ENCODE data around the gene PKP3.
A peak's percentile ranks its signal among the peaks of the same experiment; 100 is the strongest.
"Not testable (repeated sequence)": the region's sequence is repeated elsewhere in the genome, so short reads cannot be mapped to it uniquely, and the experiment has no call there.

Gene PKP3

DNA sequence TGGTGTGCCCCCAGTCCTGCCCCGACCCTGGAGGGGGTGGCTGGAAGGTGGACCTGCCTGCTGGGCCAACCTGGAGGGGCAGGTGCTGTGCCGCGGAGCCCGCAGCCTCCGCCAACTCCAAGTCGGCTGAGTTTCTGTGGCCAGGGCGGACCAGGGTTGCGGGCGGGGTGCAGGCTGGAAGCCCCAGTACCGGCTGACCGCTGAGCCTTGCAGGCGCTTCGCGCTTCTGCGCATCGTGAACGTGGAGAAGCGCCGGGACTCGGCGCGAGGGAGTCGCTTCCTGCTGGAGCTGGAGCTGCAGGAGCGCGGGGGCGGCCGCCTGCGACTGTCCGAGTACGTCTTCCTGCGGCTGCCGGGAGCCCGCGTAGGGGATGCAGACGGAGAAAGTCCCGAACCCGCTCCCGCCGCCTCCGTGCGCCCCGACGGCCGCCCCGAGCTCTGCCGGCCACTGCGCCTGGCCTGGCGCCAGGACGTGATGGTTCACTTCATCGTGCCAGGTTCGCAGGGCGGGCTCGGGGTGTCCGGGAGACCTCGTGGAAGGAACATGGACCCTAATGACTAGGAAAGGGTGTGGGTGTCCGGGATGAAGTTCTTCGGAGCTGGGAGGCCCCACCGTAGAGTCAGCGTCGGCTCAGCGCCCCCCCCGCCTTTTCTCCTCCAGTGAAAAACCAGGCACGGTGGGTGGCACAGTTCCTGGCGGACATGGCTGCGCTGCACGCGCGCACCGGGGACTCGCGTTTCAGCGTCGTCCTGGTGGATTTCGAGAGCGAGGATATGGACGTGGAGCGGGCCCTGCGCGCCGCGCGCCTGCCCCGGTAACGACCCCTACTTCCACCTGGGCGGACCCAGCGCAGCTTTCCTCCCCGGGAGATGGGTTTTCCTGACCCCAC, 14.6 kb upstream of the PKP3 start:
- DNase-seq = no peak

DNA sequence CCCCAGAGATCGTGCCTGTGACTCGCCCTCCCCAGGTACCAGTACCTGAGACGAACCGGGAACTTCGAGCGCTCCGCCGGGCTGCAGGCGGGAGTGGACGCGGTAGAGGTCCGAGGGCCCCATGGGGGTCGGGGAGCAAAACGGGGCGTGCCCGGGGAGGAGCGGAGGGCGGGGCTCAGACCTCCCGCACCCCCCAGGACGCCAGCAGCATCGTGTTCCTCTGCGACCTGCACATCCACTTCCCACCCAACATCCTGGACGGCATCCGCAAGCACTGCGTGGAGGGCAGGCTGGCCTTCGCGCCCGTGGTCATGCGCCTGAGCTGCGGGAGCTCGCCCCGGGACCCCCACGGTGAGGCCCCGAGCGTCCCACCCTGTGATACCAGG, 13.9 kb upstream of the PKP3 start:
- DNase-seq = no peak

- DNase-seq = no peak
These were observed 13.5 kb upstream of the PKP3 start for GRCh38 chr11:380491-380890.

GRCh38 chr11:380996-381395, 13.0 kb upstream of the PKP3 start:
- no peak for DNase-seq

- no peak for DNase-seq
These were observed 12.4 kb upstream of the PKP3 start for GRCh38 chr11:381501-382072.

- no peak for DNase-seq
These were observed 11.9 kb upstream of the PKP3 start for GRCh38 chr11:382081-382629.

DNA sequence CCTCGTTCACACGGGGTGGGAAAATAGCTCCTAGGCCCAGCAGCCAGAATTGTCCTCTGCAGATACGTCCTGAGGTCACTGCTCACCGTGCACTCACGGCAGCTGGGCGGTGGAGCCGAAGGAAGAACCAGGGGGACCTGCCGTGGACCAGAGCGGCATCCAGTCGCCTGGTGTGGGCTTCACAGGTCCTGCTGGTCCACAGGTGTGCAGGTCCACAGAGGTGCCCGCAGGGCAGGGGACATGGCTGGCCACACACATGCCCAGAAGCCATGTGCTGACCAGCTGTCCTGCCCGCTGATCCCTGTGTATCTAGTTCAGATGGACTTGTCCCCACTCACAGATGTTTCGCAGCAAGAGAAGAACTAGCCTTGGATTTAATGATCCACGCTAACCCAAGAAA, 10.6 kb upstream of the PKP3 start:
- DNase-seq = no peak

DNA sequence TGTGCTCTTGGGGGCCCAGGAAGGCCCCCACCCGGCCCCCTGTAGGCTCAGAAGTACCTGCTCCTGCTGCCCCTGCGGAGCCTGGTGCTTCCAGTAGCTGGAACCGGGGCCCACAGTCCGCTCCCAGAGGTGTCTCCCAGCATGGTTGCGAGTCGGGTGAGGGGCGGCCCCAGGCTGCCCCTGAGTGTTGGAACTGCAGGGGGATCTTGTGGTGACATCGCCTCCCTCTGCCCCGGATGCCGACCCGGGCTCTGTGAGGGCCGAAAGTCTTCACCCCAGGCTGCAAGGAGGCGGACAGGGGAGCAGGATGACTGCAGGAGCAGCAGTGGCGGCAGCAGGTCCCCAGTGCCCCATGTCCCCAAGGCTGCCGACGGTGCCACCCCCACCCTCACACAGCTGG, 9.5 kb upstream of the PKP3 start:
- no peak for DNase-seq

GRCh38 chr11:385594-386351, 8.2 kb upstream of the PKP3 start:
- no peak for DNase-seq

DNA sequence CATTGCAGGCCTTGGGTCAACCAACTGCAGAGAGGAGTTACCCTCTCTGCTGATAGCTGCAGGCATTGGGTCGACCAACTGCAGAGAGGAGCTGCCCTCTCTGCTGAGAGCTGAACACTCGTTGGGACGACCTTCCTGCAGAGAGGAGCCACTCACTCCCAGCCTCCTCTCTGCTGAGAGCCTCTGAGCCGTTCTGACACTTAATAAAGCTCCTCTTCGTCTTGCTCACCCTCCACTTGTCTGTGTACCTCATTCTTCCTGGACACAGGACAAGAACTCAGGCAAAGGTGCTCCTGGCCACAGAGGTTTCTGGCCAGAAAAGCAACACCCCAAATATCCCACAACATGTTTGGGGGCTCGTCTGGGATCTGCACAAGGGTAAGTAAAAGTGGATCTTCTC, 7.5 kb upstream of the PKP3 start:
- no peak for DNase-seq

DNA sequence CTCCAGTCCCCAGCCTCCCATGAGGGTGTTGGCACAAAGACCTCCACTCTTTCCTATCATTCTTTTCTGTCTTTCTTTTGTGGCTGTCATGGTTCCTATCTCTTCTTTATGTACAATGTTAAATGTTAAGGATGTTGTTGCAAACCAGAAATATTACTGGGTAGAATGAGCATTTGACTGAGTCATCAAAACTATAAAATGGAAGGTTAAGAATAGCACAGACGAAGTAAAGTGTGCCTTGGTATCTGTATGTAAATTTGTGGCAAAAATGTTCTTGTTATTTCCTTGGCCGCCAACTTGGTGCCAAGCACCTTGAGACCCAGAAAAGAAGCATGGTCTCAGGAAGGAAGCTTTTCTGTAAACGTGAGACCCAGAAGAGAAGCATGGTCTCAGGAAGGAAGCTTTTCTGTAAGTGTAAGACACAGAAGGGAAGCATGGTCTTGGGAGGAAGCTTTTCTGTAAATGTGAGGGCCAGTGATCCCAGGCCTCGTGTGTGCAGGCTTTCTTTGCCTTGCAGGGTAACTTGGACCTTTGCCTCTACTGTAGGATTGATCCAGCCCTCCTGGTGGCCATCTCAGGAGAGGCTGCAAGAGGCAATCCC, 6.7 kb upstream of the PKP3 start:
- DNase-seq = no peak

DNA sequence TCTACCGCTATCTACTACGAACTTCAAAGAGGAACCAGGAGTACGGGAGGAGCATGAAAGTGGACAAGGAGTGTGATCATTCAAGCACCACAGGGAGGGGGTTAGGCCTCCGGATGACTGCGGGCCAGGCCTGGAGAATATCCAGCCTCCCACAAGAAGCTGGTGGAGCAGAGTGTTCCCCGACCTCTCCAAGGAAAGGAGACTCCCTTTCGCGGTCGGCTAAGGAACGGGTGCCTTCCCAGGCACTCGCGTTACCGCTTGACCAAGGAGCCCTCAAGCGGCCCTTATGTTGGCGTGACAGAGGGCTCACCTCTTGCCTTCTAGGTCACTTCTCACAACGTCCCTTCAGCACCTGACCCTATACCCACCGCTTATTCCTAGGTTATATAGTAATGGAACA, 4.6 kb upstream of the PKP3 start:
- not testable (repeated sequence) for DNase-seq

DNA sequence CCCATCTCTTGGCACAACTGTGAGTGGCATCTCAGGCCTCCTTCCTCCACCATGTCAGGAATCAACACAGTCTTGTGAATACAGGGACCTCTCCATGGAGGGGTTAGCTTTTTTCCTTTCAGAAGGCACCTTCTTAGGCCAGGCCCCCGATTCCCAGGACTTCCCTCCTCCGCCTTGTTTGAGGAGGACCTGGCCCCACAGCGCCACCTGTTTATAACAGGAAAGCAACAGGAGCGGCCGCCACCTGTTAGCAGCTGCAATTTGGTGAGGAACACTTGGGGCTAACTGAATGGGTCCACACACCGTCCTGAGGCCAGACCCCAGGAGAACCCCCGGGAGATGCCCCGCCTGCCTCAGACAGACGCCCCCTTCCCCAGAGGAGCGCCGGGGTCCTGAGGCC, 3.8 kb upstream of the PKP3 start:
- no peak for DNase-seq

DNA sequence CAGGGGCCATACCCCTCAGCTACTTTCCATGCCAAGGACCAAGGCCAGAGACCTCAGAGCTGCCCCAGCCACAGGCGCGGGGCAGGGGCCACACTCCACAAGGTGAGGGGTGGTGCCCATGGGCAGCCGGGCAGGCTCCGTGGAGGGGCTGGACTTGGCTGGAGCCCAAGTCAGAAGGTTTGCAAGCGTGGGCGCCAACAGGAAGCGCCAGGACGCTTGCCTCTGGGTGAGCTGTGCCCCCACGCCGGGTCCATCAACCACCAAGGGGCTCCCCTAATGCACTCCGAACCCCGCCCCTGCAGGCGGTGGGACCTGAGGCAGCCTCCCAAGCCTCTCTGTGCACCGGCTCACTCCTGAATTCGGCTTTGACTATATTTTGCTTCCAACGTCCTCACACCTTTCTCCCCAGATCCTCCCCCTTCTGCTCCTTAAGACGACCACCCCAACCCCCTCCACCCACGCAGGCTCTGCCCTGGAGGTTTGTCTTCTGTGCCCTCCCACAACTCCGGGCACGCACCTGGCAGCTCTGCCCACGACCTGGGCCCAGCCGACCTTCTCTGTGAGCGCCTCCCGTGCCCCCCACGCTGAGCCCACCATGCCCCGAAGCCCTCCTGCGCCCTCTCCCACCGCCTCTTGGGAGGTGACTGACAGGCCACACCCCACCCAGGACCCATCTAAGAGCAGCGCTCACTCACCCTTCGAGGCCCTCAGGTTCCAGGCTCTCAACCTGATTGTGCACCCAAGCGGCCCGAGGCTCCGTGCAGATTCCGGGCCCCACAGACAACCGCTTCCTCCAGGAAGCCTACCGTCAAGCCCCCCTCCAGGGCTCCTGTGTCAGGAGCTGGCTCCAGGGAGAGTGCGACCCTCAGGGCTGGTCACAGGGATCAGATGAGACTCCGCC, 2.6 kb upstream of the PKP3 start:
- no peak for DNase-seq

DNA sequence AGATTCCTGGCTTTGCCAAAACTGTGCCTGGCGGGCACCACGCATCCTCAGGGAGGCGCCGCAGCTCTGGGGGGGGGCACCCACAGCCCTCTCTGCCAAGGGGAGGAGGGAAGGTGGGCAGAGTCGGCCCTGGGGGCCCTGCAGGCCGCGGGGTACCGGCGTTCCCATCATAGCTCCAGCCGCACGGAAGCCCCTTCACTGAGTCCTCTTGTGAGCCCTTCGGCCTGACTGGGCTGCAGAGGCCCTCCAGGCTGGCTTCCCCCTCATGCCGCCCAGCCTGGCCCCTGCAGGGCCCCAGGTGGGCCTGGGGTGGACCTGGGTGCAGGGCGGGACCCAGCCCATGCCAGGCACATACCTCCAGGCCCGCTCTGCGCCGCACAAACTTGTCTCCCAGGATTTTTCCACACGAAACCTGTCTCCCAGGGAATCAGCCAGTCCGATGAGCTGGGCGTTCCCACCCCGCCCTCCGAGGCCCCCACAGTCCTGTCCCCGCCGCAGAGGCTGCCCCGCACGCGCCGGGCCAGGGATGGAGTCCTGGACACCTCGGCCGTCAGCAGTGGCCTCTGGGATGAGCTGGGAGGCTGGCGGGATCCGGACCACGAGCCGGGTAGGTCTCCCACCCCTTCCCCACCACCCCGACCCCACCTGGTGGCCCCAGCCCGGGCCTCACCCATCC, 1.8 kb upstream of the PKP3 start:
- no peak for DNase-seq

DNA sequence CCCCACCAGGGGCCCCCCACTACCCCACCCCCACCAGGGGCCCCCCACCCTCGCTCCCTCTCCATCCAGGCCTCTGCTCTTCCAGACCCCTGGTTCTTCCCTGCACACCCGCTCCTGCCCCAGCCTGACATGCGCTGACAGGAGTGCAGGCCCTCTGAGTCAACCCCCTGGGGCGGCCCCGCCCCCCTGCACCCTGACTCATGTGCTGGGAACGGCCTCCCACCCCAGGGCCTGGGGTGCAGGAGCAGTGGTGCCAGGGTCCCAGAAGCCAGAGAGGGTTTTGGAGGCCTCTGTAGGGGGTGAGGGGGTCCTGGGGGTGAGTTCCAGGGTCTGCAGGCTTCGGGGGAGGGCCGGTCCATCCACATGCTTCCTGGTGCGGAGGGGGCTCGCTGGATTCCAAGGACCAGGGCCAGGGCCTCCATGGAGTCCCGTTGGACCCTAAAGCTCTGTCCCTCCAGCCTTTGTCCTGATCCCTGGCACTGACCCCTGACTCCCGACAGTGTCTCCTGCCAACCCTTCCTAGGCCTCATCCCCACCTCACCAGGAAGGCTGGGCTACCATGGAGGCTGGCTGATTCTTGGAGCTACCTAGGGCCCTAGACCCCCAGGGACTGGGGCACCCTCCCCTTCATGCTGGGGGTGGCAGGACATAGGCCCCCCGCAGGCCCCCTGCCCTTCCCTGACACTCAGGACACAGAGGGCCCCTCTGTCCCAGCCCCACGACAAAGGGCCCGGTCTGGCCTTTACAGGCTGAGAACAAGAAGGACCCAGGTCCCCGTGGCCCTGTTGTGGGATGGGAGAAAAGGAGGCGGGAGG, 583 bp upstream of the PKP3 start:
- DNase-seq = peak; percentile 86

DNA sequence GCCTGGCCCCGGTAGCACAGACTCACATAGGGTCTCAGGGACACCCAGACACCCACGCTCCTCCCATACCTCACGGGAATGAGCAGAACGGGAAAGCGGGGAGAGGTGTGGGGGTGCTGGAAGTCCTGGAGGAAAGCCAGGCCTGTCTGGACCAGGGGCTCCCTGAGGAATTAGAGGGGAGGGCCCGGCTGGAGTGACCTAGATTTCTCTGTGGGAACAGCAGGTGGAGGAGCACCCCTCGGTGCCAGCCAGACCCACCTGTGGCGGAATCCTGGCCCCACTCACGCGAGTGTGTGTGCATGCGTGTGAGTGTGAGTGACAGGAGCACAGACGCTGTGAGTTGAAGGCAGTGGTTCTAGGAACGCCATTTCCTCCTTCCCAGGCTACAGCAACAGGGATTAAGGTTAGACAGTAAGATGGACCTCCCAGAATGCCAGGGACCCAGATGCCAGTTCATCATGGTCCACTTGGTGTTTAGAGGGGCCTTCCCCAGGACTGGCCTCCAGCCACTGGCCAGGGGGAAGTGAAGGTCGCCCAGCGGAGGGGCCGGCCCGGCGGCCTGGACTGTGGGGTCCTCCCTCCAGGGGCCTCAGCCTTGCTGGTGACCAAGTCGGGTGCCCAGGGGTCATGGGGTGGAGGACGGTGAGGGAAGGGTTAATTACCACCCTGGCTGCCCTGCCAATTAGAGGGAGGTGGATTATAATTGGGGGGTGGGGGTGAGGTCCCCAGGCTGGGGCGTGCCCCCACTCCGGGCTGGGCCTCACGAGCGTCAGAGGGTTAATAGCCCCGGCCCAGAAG, 1.0 kb downstream of the PKP3 start:
- DNase-seq = no peak

DNA sequence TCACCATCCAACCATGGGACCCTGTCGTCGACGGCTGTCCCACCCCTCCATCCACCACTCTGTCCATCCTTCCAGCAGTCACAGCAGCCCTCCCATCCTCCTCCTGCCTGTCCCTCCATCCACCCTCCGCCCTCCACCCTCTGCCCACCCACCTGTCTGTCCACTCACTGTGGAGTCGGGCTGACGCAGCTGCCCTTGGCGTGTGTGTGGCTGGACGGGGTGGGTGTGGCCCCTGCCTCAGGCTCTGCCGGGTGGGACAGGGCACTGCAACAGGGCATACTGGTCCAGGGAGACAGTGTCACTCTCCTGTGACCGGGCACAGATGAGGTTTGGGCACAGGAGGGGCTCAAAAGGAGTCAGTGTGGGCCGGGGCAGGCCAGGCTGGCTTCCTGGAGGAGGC, 1.9 kb downstream of the PKP3 start:
- DNase-seq = no peak

DNA sequence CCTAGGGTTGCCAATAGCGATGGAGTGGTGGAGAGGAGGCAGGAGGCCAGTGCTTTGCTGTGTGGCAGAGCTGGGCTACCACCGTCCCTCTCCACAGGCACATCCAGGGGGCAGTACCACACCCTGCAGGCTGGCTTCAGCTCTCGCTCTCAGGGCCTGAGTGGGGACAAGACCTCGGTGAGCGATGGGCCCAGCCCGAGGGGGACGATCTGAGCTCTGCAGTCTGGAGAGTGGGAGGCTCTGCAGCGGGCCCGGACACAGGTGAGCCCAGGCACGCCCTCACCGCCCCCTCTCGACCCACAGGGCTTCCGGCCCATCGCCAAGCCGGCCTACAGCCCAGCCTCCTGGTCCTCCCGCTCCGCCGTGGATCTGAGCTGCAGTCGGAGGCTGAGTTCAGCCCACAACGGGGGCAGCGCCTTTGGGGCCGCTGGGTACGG, 2.5 kb downstream of the PKP3 start:
- DNase-seq = no peak
